GM18507 (cell line): ENCODE data around the gene XPO4.
A peak's percentile ranks its signal among the peaks of the same experiment; 100 is the strongest.

ENCODE experiments used
- DNase-seq: peaks from one replicate; pipeline ENCODE4 v3.0.0; 2011; ENCODE audit warnings: low read depth; ENCODE audit not compliant: insufficient read length; ENCODE audit errors: extremely low spot score
- FAIRE-seq: peaks from 2 replicates; lab custom pipeline; 2011; peaks lifted over from hg19 to GRCh38; lab: Jason Lieb, UNC

Gene XPO4

DNA sequence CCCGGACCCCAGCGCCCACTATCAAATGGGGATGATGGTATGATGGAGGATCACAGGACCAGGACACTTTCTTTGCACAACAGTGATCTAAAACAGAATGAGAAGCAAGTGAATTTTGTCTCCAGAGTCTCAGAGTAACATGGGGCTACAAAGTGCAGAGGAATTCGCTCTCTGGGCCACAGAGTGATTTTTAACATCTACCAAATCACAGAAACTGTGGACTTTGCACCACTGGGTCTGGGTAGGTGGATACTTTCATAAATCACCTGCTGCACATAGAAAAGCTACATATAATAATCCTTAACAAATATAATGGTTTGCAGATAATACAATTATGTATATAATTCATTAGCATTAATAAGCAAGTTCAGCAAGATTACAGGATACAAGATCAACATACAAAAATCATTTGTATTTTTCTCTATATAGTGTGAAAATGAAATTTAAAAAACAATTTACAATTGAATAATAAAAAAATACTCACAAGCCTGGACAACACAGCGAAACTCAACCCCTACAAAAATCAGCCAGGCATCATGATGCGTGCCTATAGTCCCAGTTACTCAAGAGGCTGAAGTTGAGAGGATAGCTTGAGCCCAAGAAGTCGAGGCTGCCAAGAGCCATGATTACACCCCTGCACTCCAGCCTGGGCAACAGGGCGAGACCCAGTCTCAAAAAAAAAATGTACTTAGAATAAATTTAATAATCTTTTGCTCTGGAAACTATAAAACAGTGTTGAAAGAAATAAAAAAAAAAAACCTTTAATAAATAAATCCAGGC, 68.5 kb downstream of the XPO4 start:
- DNase-seq (no peak), FAIRE-seq (no peak)

DNA sequence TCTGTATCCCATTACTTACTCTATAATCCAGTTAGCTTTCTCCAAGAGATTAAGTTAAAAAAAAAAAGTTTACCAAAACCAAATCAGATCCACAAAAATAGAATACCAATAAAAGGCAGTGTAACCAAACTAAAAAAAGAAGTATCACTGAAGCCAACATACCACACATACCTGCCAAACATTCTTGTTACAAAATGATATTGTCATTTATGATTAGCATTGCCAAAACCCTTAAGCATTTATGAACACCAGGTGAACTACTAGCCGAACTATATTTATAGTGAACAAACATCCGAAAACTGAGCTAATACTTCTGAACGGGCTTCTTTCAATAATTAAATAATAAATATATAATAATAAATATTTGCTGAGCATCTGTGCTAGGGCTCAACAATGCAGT, 69.7 kb downstream of the XPO4 start:
- DNase-seq = no peak
- FAIRE-seq = no peak

DNA sequence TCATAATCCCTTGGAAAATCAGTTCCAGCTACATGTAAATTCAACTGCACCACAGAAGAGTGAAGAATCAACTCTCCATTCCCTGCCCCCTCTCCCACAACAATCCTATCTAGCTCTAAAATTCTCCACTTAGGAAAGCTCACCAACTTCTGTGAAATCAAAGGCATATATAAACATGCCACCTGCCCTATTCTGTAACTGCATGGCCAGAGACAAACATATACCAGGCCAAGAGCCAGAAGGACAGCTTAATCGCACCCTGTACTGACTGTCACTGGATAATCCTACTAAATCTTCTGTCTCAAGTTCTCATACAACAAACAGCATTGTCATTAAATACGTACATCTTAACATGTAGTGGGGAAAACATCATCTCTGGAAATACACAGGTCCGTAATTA, 70.6 kb downstream of the XPO4 start:
- no peak for DNase-seq
- FAIRE-seq = no peak

DNA sequence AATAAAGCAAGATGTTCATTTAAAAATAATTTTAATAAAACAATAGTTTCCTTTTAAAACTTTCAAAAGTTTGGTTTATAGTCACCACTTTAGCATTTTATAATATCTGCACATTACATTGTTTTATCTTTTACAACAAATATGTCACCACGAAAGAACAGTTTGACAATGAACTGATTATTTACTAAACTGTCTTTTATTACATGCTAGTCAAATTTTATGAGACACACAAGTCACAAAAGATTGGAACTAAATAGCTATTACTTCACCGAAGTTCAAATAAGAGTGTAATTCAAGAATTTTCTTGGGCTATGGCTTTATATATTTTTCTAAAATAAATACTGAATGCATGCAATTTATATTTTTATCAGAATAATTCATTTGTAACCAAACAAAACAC, 71.3 kb downstream of the XPO4 start:
- DNase-seq (no peak), FAIRE-seq (no peak)

DNA sequence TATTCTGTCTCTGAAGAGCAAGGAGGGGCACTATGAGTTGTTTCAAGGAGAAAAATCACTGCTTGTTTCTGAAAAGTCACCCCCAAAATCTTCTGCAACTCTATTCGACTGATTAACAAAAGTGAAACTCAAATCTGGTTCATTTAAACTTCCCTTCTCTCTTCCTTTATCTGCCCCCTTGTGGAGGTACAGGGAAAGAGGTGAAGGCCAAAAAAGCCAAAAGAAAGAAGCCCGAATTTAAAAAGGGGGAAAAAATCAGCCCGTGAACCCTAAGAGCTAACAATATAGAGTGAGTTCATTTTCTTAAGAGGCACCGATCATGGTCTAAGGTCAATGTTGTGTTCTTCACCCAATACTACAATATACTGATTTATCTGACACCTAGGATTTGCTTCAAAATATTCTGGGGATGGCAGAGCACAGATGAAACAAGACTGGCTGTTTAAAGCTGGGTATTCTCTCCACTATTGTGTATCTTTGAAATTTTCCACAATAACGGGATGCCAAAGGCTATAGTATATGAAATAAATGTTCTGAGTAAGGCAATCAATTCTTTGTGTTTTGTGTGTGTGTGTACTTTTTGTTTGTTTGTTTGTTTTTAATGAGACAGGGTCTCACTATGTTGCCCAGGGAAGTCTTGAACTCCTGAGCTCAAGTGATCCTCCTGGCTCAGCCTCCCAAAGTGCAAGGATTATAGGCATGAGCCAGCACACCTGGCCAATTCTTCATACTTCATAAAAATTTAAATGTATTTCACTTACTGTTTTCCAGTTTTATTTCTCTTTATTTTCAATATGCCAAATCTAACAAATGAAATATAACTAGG, 73.8 kb downstream of the XPO4 start:
- DNase-seq (peak; percentile 9), FAIRE-seq (peak; percentile 88)

DNA sequence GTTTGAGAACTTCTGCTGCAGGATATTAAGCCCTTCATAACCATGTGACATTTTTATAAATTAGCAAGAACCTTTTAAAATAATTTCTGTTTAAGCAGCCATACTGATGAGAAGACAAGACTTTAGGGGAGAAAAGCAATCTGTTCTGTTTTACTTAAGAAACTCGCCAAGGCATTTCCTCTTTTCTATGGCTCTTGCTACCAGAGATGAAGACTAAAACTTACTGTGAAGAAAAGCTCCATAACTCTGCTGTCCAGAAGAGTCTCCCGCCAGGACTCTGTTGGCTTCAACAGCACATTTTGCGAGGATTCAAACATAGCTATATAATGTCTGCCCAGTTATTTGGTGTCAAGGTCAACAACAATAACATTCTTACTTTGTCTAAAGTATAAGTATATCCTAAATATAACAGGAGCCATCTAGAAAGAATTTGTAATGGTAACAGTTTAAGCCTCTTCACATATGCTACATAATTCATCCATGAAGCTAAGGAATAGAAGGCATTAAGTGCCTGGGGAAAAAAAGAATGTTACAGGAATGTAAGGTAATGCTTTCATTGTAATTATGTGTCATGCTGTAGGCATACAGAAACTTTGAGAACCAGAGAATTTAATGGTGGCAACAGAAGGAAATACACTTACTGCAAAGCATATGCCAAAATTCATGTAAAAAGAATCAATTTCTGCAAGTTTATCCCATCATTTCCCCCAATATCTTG, 75.5 kb downstream of the XPO4 start:
- no peak for DNase-seq

DNA sequence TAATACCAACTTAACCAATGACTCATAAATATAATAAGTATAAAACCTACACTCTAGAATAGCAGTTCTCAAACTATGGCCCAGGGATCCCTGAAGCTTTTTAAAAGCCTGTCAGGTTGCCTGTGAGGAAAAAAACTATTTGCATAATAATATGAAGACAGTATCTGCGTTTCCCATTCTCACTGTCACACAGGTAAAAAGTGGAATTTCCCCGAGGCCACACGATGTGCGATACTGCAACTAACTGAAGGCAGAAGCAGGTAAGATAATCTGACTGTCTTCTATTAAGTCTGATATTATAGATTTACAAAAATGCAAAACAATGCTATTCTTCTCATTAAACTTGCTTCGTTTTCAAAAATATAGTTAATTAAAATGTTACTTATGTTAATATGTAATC, 76.2 kb downstream of the XPO4 start:
- no peak for DNase-seq
- no peak for FAIRE-seq

More for the DNA sequence above, 75.5 kb downstream of the XPO4 start:
- FAIRE-seq = no peak

DNA sequence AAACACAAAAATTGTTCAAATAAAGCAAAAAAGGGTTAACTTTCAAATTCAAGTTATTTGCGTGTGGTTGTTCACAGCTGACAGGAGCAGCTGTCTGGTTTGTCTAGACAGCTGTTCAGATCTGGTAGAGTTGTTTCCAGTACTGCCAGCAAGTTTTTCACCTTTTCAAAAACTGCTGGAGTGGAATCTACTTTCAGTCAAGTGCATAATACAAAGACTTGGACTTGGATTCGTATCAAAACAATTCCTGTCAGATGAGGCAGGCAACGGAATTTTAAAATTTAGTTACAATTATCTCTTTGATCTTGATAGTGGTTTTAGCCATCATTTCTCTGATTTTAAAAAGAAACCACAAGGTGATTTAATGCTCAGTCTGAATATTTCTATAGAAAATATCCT, 77.1 kb downstream of the XPO4 start:
- DNase-seq (no peak), FAIRE-seq (peak; percentile 55)

DNA sequence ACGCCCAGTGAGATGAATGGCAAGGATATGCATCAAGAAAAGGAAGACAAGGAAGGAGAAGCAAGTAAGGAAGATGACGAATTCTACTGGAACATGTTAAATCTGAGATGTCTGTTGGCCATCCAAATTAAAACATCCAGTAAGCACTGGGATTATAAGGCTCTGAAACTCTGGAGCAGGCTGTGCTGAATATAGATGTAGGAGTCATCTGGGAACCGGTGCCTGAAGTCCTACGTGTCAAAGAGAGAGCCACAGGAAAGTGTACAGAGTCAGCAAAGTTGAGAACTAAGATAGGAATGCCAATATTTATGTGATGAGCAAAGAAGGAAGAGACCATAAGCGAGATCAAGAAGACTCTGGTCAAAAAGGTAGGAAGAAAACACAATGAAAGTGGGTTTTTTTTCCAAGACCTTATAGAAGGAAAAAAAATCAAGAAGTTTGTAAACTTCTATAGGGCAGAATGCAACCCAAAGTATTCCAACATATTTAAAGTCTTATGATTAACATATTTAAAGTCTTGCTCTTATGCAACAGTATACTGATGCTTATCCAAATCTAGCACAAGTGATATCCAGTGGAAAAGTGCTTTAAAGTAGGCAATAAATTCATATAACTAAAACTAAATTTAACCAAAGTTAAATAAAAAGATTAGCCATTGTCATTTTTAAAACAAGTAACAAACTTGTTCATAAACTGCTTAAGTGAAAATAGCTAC, 77.6 kb downstream of the XPO4 start:
- FAIRE-seq = no peak
- no peak for DNase-seq

DNA sequence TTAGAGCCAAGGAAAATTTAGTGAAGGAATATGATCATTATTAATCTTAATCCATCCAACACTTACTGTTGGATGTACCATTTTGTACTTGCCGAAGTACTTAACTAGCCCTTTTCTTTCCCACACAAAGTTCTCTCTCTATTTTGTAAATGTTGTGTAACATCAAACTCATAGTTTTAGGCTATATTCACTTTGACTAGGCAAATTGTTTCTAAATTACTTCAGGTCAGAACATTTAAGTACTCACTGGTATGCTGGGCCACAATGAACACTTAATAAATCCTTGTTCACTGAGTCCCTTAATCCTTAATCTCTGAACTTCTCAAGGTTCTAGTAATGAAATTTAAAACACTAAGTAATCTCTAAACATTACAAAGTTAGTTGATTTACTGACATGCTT, 79.5 kb downstream of the XPO4 start:
- no peak for FAIRE-seq
- no peak for DNase-seq

DNA sequence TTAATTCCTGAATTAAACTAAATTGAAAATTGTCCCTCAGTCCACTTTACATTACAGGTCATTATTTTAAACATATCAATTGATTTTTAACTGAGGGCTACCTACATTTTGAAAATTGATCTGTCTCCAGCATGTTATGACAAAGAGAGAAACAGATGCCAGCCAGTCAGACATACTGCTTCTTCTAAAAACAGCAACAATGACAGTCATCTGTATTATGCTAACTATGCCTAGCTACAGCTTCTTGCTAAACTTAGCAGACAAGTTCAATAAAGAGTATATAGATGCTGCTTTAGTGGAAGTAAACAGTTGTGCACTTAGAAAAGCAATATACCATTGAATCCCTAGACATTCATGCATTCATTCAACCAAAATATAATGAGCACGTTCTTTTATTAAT, 80.1 kb downstream of the XPO4 start:
- no peak for DNase-seq
- FAIRE-seq = no peak

DNA sequence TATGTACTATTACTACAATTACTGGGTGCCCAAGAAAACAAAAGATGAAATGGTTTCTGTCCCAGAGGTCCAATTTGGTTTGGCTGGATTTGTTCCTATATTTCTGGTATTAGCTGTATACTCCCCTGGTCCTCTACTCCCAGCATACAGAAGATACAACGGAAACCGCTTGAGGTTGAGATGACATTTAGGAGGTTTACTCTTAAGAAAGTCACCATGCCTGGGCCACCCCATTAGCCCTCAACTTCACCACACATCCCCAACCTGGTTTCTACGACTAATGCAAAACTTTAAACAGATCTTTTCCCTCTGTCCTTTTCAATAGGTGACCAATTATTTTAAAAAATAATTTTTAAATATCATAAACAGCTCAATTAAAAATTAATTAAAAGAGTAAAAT, 82.8 kb downstream of the XPO4 start:
- FAIRE-seq (no peak), DNase-seq (no peak)

DNA sequence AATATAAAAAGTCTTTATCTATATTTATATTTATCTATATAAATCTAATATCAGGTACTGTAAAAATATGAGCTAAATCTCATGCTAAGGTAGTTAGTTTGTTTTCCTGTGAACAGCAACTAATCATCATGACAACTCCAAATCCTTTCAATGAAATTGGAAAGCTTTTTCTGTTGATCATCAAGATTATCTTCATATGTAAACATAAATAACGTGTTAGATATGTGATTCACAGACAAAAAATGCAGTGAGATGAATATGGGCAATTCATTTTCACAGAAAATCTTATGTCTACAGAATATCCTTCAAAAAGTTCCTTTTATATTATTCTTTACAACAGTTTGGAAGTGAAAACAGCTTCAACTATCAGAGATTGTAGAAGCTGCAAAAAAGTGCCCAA, 87.1 kb downstream of the XPO4 start:
- no peak for DNase-seq
- FAIRE-seq = no peak

DNA sequence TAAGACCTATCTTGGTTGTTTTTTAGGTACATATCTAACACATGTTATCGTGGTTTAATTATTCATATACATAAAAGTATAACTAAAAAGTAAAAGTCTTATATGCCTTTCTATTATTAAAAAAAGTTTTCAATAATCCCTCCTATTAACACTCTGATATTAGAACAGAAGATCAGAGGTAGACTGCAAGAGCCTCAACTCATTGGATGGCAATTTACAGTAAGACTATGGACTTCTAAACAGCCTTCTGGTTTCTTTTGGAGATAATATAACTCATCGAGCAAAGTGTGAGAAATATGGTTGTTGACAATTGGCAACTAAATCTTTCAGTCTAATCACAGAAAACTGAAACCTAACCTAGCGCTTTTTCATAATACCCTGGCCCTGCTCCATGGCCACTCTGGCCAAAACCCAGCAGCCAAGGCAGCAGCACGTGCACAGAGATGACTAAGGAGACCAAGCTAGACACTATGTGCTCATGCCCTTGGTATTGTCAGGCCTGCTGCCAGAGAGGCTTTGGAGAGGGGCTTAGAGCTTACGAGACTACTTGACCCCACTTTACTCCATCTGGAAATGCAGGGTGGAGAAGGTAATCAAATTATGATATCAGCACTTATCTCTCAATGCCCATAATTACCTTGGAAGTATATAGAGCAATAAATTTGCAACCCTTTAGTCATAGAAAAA, 88.2 kb downstream of the XPO4 start:
- FAIRE-seq (no peak), DNase-seq (no peak)

DNA sequence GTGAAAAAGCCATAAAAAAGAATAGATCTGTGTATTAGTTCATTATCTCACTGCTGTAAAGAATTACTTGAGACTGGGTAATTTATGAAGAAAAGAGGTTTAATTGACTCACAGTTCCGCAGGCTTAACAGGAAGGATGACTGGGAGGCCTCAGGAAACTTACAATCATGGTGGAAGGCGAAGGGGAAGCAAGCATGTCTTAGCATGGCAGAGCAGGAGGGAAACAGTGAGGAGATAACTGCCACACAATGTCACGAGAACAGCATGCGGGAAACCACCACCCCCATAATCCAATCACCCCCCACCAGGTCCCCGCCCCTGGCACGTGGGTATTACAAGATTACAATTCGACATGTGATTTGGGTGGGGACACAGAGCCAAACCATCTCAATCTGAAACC, 89.7 kb downstream of the XPO4 start:
- no peak for FAIRE-seq

DNA sequence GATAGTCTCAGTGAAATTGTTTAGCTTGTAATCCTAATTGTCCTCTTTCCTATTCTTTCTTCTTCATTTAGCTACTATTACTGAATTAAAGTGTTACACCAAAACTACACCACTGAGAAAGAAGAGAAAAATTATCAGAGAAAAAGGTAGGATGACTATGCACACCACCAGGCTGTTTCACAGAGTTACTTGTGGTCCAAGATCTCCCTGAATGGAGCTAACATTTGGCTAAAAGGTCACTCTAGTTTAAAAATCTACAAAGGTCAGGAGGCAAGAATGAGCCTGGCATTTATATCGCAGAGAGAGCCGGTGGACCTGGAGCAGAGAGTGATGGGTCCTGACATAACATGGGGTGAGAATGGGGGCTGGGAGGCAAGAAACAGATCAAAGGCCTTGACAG, 91.7 kb downstream of the XPO4 start:
- FAIRE-seq (no peak), DNase-seq (no peak)

More for the DNA sequence above, 89.7 kb downstream of the XPO4 start:
- no peak for DNase-seq

DNA sequence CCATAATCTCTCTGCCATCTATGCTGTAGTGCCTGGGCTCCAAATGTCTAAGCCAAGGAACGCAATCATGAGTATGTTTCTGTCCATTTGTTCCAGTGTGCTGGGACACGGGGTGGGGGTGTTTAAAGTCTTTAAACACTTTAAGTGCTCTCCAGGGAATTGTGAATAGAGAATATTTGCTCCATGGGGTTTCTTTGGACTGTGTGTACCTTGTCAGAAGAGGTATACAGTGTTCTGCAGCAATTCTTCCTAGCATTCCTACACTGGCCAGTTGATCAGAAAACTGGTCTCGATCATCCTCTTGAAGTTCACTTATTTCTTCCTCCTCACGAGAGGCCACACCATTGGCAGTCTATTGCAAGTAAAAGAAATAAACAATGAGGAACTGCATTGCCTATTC, 93.7 kb downstream of the XPO4 start:
- no peak for DNase-seq
- no peak for FAIRE-seq

DNA sequence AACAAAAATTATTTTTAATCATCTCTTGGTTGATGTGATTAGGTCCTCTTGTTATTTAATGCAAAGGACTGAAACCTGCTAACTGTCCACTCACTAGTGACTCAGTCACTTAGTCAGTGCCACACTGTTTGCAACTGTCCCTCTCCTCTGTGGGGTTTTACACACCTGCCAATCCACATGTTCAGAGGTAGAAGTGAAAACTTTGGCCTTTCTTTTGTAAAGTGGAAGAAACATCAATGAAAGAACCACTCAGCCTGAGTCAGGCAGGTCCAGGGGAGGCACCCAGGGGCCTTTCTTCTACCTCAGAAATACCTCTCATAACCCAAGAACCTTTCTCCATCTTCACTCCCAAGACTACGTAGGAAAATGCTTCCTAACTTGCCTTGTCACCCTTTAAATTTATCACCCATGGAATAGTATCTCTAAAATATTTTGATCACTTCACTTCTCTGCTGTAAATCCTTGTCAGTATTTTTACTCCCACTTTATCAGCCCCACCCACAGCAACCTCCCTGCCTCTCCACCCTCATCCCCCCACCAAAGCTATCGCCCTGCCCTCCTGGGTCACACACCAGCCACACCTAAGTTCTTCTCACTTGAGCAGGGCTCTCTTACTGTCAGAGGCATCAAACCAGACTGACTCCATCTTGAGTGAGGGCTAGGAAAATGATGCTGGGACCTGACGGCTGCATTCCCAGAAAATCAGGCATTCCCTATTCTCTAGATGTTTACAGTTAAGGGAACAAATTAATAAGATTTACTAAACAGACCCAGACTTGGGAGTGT, 99.2 kb downstream of the XPO4 start:
- no peak for FAIRE-seq
- DNase-seq = no peak

DNA sequence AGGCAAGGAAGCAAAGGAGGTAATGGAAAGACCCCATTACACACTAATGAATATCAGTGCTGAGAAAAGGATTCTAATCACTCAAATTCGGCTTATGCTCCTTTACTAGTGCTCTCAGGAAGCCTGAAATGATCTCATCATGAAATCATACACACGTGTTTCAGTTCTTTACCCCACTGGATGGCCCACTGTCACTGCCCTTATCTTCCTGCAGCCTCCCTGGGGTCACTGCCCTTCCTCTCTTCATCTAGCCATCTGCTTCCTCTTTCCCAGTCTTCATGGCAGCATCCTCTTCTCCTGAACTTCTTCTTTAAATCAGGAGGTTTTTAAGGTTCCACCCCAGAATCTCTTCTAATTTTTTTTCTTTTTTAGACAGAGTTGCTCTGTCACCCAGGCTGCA, 100.8 kb downstream of the XPO4 start:
- DNase-seq = no peak
- FAIRE-seq = no peak
